Testis (tissue), 2 donors: ENCODE data around the gene GNPDA1.

Experiments used
- POLR2A ChIP-seq: fragments of 450-650 bp; IDR thresholded peaks from one replicate; pipeline ENCODE4 v1.6.1; 2017; ENCODE audit warnings: antibody characterized with exemption, mild to moderate bottlenecking, moderate library complexity
- TF ChIP-seq, protein P1 (sequence below), 3 experiments: fragments of 450-650 bp in 2 of 3; fragments of 200-600 bp in 1 of 3; sonication (generic) in 1 of 3; IDR thresholded peaks; one replicate each; pipeline ENCODE4 v1.5.1; 2016 to 2019; ENCODE audit warnings: antibody characterized with exemption in 3 of 3, mild to moderate bottlenecking in 2 of 3, moderate library complexity in 1 of 3

DNA sequence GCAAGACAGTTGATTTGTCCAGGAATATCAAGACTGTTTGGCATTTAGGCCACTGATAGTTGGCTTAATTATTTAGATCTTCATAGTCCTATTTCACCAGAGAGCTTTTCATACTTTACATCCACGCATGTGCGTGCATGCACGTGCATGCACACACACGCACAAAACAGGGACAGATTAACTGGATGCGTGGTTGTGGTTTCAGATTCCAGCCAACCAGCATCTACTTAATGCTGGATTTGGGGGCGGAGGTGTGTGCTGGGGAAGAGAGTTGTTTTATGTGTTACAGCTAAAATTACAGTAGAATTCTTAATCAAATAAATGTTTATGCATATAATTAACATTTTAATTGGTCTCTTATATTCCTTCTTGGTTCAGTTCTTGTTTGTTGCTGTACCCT lies 36.7 kb downstream of the GNPDA1 start:
- TF ChIP-seq, protein P1, sequence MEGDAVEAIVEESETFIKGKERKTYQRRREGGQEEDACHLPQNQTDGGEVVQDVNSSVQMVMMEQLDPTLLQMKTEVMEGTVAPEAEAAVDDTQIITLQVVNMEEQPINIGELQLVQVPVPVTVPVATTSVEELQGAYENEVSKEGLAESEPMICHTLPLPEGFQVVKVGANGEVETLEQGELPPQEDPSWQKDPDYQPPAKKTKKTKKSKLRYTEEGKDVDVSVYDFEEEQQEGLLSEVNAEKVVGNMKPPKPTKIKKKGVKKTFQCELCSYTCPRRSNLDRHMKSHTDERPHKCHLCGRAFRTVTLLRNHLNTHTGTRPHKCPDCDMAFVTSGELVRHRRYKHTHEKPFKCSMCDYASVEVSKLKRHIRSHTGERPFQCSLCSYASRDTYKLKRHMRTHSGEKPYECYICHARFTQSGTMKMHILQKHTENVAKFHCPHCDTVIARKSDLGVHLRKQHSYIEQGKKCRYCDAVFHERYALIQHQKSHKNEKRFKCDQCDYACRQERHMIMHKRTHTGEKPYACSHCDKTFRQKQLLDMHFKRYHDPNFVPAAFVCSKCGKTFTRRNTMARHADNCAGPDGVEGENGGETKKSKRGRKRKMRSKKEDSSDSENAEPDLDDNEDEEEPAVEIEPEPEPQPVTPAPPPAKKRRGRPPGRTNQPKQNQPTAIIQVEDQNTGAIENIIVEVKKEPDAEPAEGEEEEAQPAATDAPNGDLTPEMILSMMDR (IDR thresholded peaks at IDR 0.05): no peak
- TF ChIP-seq POLR2A: no peak
